GM12891 (cell line): ENCODE data around the gene MMP15.

Experiments used
- DNase-seq: peaks from one replicate; pipeline ENCODE4 v3.0.0; 2011; ENCODE audit warnings: low spot score; ENCODE audit not compliant: insufficient read length
- FAIRE-seq: peaks from 2 replicates; lab custom pipeline; 2011; peaks lifted over from hg19 to GRCh38; lab: Jason Lieb, UNC
- PAX5 ChIP-seq: IDR thresholded peaks from 2 replicates; pipeline ENCODE4 v1.6.1; 2011; ENCODE audit warnings: low read length, moderate library complexity, mild to moderate bottlenecking; ENCODE audit not compliant: insufficient read depth, severe bottlenecking
- POLR2A ChIP-seq: IDR thresholded peaks from 2 replicates; pipeline ENCODE4 v1.6.1; 2011; ENCODE audit warnings: low read depth, low read length, control low read depth
- POLR2AphosphoS5 ChIP-seq: IDR thresholded peaks from 2 replicates; pipeline ENCODE4 v1.6.1; 2011; ENCODE audit warnings: low read depth, low read length, control low read depth
- POU2F2 ChIP-seq: IDR thresholded peaks from 2 replicates; pipeline ENCODE4 v1.6.1; 2011; ENCODE audit warnings: low read depth, mild to moderate bottlenecking, control low read depth, low read length, moderate library complexity
- SPI1 ChIP-seq: IDR thresholded peaks from 2 replicates; pipeline ENCODE4 v1.6.1; 2011; ENCODE audit warnings: low read depth, low read length, control low read depth
- TAF1 ChIP-seq: IDR thresholded peaks from 2 replicates; pipeline ENCODE4 v1.6.1; 2011; ENCODE audit warnings: low read depth, low read length, control low read depth

MMP15 gene

DNA sequence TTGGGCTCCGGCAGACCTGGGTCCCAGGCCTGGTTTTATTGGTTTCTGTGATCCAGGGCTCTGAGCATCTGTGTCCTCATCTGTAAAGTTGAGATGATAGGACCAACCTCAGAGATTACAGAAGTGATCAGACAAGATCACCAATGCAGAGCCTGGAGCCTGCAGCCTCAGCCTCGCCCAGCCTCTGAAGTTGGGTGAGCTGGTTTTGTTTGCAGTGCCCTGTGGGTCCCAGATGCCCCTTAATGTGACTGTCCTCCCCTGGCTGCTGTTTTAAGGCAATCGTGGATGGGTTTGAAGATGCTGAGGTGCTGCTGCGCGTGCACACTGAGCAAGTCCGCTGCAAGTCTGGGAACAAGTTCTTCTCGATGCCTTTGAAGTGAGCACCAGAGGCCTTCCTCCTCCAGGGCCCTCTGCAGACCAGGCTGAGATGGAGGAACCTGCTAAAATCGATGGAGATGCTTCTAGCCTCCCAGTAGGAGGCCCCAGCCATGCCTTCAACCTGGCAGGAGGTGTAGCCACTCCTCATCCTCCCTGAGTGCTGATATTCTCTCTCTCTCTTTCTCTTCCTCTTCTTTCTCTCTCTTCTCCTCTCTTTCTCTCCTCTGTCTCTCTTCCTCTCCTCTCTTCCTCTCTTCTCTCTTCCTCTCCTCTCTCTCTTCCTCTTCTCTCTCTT is 5.6 kb upstream of the MMP15 start:
- DNase-seq (no peak), FAIRE-seq (no peak)
- TF ChIP-seq SPI1, result no peak
- no peak for TF ChIP-seq POU2F2
- TF ChIP-seq POLR2AphosphoS5, result no peak
- no peak for TF ChIP-seq PAX5
- no peak for TF ChIP-seq TAF1
- no peak for TF ChIP-seq POLR2A

DNA sequence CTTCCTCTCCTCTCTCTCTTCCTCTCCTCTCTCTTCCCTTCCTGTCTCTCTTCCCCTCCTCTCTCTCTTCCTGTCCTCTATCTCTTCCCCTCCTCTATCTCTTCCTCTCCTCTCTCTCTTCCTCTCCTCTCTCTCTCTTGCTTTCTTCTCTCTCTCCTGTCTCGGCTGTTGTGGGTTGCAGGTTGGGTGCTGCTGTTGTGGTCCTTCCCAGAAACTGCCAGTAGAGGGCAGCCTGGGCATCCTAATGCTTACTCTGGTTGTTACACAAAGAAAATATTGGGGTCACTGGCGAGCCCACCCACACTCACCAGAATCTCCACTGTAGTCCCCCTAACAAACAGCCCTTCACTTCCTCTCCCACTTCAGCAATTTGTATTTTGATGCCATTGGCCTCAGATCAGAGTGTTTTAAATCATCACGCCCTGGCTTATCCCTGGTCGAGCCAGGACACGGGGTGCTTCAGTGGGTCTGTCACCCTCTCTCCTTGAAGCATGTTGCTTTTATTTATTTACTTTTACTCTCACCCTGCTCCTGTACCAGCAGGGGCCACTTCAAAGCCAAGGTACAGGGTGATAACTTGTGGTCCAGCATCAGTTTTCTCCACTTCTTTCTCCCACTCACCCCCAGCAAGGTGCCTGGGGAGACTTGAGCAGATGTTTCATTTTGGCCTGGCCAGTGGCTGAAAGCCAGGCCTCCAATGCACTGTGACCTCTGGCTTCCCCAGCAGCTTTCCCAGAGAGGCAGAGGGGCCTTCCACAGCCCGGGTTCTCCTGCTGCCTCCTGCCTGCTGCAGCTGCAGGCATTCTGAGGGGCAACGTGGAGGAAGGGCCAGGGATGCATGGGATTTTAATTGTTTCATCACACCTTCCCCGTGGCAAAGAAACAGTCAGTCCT is 4.7 kb upstream of the MMP15 start:
- FAIRE-seq, result peak; percentile 79

DNA sequence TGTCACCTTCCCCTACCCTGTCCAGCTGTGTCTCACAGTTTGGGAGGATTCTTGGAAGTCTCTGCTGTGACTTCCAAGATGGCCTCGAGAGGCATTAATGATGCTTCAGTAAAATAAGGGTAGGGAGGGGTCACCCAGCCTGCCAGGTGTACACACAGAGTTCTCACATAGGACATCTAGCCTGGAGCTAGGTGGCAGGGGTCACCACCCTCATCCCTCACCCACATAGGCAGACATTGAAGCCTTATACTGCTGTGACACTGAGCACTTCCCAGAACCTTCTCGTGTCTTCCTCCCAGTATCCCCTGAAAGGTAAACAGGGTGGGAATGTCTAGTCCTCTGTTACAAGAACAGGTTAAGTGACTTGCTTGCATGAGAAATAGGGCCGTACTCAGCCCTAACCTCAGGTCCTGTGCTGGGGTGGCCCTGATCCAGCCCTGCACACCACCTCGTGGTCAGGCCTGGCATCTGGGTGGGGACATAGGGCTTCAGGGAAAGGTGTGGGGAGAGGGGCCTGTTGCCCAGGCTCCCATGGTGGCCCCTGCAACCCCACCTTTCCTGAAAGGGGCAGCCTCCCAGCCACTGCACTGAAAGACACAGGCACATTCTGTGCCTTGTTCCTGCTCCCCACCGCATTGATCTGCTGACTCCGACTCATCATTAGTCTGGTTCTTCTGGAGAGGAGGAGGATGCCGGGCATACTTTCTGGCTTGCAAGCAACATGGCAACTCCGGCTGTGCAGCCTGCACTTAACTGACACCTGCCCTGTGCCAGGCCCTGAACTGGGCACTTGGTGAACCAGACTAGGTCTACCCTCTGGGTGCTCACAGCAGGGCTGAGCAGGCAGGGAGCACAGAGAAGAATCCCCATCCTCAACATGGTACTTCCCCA is 3.6 kb upstream of the MMP15 start:
- no peak for TF ChIP-seq POLR2AphosphoS5
- no peak for TF ChIP-seq TAF1
- no peak for TF ChIP-seq PAX5
- no peak for TF ChIP-seq SPI1
- TF ChIP-seq POLR2A, result no peak
- no peak for TF ChIP-seq POU2F2
- FAIRE-seq, result no peak
- DNase-seq, result no peak

More for the DNA sequence above, 4.7 kb upstream of the MMP15 start:
- no peak for DNase-seq
- TF ChIP-seq POLR2AphosphoS5 (no peak), PAX5 (no peak), TAF1 (no peak), POLR2A (no peak), POU2F2 (no peak), SPI1 (no peak)

DNA sequence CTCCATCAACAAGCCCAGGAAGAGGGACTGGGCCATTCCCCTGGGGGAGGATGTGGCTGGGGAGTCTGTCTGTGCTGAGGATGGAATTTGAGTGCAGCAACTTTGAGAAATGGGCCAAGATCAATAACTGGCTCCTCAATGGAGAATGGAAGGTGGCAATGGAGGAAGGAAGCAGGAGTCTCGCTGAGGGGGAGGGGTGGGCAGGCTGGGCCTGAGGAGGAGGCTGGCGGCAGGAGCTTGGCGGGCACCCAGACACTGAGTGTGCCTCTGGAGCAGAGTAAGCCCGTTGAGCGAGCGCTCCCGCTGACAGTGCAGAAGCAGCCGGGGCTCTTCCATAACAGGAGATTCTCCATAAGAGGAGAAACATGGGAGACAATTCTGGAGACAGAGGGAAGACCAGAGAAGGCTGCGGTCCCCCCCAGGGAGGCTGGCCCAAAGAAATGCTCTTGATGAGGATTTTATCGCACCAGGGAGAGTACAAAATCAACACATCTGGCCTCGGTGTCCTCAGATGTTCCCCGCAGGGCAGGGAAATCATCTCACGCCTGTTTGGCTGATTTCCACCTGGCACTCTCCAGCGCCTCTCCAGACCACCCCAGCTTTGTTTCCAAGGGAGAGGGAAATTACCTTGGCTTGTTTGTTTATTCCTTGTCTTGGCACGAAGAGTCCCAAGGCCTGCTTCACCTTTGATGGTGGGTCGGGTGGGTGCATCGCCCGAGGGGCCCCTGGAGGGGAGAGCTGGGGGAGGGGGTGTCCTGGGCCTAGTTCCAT is 2.8 kb upstream of the MMP15 start:
- TF ChIP-seq POLR2AphosphoS5 (no peak), POLR2A (no peak), SPI1 (no peak), PAX5 (no peak), TAF1 (no peak), POU2F2 (no peak)
- DNase-seq (no peak), FAIRE-seq (no peak)

DNA sequence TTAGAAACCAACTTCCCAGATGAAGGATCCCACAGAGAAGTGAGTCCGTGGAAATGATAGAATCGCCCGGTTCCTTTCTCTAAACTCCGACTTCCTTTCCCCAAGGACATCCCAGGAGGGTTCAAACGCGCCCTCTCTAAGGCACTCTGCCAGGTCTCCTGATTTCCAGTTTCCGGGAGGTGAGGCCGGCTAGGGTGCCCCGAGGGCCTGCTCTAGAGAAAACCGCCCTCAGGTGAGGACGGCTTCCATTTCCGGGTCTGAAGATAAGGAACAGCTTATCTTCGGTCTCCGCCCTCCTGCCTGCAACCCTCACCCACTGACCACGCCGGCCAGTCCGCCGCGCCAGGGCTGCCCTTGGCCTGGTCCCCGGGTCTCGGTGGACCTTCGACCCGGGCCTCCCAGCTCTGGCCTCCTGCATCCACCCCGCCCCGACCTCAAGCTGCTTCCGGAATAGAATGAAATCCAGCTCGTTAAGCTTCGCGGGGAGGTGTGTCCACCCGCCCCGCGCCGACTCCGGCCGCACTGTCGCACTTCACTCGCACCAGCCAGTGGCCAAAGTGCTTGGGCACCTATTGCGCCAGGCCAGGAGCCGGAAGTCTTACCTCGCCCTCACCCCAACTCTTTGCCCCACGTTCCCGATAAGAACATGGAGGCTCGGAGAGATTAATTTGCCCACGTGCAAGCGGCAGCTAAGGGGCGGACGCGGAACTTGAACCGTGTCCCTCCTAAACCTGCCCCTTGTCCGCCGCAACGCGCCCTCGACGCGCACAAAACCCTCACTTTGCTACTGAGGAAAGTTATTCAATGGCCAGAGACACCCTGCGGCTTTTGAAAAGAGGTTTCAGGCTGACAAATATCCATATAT is 836 bp upstream of the MMP15 start:
- DNase-seq (no peak), FAIRE-seq (no peak)
- no peak for TF ChIP-seq PAX5
- TF ChIP-seq TAF1, result no peak
- TF ChIP-seq SPI1, result no peak
- no peak for TF ChIP-seq POU2F2
- TF ChIP-seq POLR2A, result no peak
- TF ChIP-seq POLR2AphosphoS5, result no peak

DNA sequence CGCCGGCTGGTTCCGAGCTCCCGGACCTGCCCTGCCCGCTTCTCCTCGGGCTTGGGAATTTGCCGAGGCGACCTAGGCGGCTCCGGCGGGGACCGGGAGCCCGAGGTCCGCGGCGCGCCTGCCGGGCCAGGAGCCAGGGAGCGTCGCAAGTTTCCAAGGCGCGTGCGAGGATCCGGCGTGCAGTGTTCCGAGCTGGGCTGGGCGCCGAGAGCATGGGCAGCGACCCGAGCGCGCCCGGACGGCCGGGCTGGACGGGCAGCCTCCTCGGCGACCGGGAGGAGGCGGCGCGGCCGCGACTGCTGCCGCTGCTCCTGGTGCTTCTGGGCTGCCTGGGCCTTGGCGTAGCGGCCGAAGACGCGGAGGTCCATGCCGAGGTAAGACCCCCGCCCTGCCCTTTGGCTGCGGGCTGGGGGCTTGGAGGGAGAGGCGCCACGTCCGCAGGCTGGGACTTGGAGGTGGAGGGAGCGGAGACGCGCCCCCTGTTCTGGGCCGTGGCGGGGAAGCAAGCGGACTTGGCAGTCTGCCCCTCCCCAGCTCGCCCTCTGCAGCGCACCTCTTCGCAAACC is 668 bp downstream of the MMP15 start:
- FAIRE-seq, result no peak
- no peak for DNase-seq

DNA sequence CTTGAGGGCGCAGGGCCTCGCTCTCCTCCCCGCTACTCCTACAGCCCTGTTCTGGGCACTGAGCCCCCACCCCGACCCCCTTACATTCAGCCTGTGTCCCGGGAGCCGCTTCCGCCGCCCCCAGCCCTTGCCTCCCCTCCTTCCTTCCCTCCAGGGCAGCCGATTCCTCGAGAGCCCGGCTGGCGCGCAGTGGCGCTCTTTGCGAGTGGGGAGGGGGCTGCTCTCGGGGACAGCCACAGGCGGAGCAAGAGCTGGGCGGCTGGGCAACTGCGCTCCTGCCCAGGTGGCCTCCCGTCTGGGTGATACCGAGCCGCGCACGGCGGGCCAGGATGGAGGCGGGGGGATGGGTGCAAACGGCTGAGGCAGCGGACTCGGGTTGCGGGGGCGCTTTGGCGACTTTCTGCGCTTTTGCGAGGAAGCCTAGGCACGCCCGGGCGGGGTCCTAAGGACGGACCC is 1.2 kb downstream of the MMP15 start:
- TF ChIP-seq TAF1, result no peak
- no peak for TF ChIP-seq POLR2A
- no peak for TF ChIP-seq PAX5
- TF ChIP-seq POU2F2, result no peak
- TF ChIP-seq SPI1, result no peak
- no peak for TF ChIP-seq POLR2AphosphoS5
- DNase-seq (no peak), FAIRE-seq (no peak)

More for the DNA sequence above, 668 bp downstream of the MMP15 start:
- no peak for TF ChIP-seq SPI1
- no peak for TF ChIP-seq PAX5
- TF ChIP-seq POLR2AphosphoS5, result no peak
- TF ChIP-seq POU2F2, result no peak
- TF ChIP-seq POLR2A, result no peak
- TF ChIP-seq TAF1, result no peak
